ENCODE results near the gene EXTL2. TPM values are rescaled to one million over a fixed set of nuclear protein-coding genes. Genes with fewer than 3 reads are reported as not detected.

Gene EXTL2
- total and polyA plus RNA-seq, 2 donors (not counting 3 experiments of a cell fraction or from before 2014, with no cell fraction given): 19.4 to 30.7 TPM

DNA sequence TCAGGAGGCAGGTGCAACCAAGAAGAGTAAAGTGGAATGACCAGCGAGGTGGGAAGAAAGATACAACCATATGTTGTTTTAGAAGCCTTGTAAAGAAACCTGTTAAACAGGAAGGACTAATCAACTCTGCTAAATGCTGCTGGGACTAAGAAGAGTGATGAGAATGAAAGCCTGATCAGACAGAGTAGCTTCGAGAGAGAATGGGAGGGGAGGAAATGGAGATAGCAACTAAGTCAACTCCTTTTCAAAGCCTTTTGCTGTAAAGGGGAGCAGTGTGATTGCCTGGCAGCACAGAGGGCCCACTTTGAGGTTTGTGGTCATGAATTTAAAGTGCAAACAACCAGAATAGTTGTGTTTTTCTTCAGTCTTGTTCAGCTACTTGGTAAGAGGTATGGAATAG lies 32.6 kb upstream of the EXTL2 start:
- POLR2A ChIA-PET: no interaction called here

DNA sequence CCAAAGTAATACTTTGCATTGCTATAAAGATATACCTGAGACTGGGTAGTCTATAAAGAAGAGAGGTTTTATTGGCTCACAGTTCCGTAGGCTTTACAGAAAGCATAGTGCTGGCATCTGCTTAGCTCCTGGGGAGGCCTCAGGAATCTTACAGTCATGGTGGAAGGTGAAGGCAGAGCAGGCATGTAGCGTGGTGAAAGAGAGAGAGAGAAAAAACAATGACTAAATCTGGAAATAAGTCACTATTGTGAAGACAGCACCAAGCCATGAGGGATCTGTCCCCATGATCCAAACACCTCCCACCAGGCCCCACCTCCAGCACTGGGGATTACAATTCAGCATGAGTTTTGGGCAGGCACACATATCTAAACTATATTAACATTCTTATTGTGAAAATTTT lies 31.6 kb upstream of the EXTL2 start:
- dilution Hi-C loops (cut with MboI; ENCODE audit: extremely low pct_ligation_motif_present, low sequenced_read_pairs) (no loop called here), intact Hi-C loops (cut with micrococcal nuclease) (no loop called here)
- ChIA-PET CTCF (interaction anchor here (0.7 to 6.0 kb wide), 2 partner anchors 312 to 361 kb away, joined by 3 to 53 read pairs; no protein-coding TSS in a partner anchor), POLR2A (no interaction called here)
- H3K27ac ChIP-seq (ENCODE audit: insufficient read depth, low read depth, low read length): no peak overlapping the region
- H4K20me1 ChIP-seq (replicated peaks; ENCODE audit: control insufficient read depth, extremely low read depth, insufficient read depth, low read length): no peaks in the 10 kb centered on the region
- H3K9me3 ChIP-seq (replicated peaks; ENCODE audit: control insufficient read depth, insufficient read depth, low read length): no peaks in the 10 kb centered on the region
- BruUV-seq (replicated peaks): no TSS peak
- FAIRE-seq: no peak
- H3K4me2 ChIP-seq (ENCODE audit: insufficient read depth, low read length): no peak overlapping the region
- H3K4me1 ChIP-seq (ENCODE audit: control insufficient read depth, extremely low read depth, insufficient read depth, low read length): peaks cover 9% of the 10 kb centered on the region
- H3K79me2 ChIP-seq (ENCODE audit: control insufficient read depth, insufficient read depth, low read length): peaks cover 4% of the 10 kb centered on the region
- peaks cover 0 to 8% of the 10 kb centered on the region in 2 experiments for H3K36me3 ChIP-seq (ENCODE audit: control insufficient read depth in 2 of 2, extremely low read depth in 1 of 2, insufficient read depth in 2 of 2, low read length in 2 of 2)
- H3K27me3 ChIP-seq (ENCODE audit: control insufficient read depth in 2 of 2, insufficient read depth in 2 of 2, low read length in 2 of 2): no peaks in the 10 kb centered on the region
- no peak overlapping the region for H2AFZ ChIP-seq (ENCODE audit: low read depth, low read length)
- H3K9ac ChIP-seq (replicated peaks; ENCODE audit: extremely low read depth, insufficient read depth, low read length): no peak overlapping the region
- DNase-seq (ENCODE audit: low read depth, low spot score): no peak
- TF ChIP-seq EZH2 (IDR thresholded peaks at IDR 0.05; ENCODE audit: borderline replicate concordance, low read depth, low read length, severe bottlenecking): no peak
- no peak for TF ChIP-seq MYC (IDR thresholded peaks at IDR 0.05; ENCODE audit: low read depth, low read length)
- TF ChIP-seq, protein P1, sequence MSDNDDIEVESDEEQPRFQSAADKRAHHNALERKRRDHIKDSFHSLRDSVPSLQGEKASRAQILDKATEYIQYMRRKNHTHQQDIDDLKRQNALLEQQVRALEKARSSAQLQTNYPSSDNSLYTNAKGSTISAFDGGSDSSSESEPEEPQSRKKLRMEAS (IDR thresholded peaks at IDR 0.05; ENCODE audit: insufficient read depth, insufficient read length): no peak
- no peak for TF ChIP-seq GATA2 (IDR thresholded peaks at IDR 0.05; ENCODE audit: insufficient read depth, insufficient read length, low read depth, low read length)
- TF ChIP-seq, protein P2, sequence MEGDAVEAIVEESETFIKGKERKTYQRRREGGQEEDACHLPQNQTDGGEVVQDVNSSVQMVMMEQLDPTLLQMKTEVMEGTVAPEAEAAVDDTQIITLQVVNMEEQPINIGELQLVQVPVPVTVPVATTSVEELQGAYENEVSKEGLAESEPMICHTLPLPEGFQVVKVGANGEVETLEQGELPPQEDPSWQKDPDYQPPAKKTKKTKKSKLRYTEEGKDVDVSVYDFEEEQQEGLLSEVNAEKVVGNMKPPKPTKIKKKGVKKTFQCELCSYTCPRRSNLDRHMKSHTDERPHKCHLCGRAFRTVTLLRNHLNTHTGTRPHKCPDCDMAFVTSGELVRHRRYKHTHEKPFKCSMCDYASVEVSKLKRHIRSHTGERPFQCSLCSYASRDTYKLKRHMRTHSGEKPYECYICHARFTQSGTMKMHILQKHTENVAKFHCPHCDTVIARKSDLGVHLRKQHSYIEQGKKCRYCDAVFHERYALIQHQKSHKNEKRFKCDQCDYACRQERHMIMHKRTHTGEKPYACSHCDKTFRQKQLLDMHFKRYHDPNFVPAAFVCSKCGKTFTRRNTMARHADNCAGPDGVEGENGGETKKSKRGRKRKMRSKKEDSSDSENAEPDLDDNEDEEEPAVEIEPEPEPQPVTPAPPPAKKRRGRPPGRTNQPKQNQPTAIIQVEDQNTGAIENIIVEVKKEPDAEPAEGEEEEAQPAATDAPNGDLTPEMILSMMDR (IDR thresholded peaks at IDR 0.05; ENCODE audit: extremely low read depth in 1 of 2, insufficient read depth in 1 of 2, low read depth in 1 of 2, low read length in 2 of 2): no peak
- no peak for TF ChIP-seq FOS (IDR thresholded peaks at IDR 0.05; ENCODE audit: borderline replicate concordance, insufficient read depth, low read length)
- TF ChIP-seq POLR2AphosphoS5 (IDR thresholded peaks at IDR 0.05; ENCODE audit: insufficient read depth, low read depth, low read length): no peak
- H3K4me3 ChIP-seq (replicated peaks in 1 of 3; ENCODE audit: insufficient read depth in 1 of 3, low read depth in 1 of 3, low read length in 3 of 3): no peak overlapping the region
- H3K9me1 ChIP-seq (replicated peaks; ENCODE audit: control insufficient read depth, extremely low read depth, insufficient read depth, low read length): no peaks in the 10 kb centered on the region

More for the DNA sequence above, 32.6 kb upstream of the EXTL2 start:
- intact Hi-C loops (cut with micrococcal nuclease): no loop called here
- H3K9me3 ChIP-seq (replicated peaks; ENCODE audit: control insufficient read depth, insufficient read depth, low read length): no peaks in the 10 kb centered on the region
- H3K27ac ChIP-seq (ENCODE audit: insufficient read depth, low read depth, low read length): no peak overlapping the region
- H2AFZ ChIP-seq (ENCODE audit: low read depth, low read length): no peak overlapping the region
- no peak overlapping the region for H3K4me3 ChIP-seq (replicated peaks in 1 of 3; ENCODE audit: insufficient read depth in 1 of 3, low read depth in 1 of 3, low read length in 3 of 3)
- CTCF ChIA-PET: no interaction called here
- H3K36me3 ChIP-seq (ENCODE audit: control insufficient read depth in 2 of 2, extremely low read depth in 1 of 2, insufficient read depth in 2 of 2, low read length in 2 of 2): peaks cover 0 to 8% of the 10 kb centered on the region in 2 experiments
- no peak for FAIRE-seq
- DNase-seq (ENCODE audit: low read depth, low spot score): no peak
- no peak overlapping the region for H3K9ac ChIP-seq (replicated peaks; ENCODE audit: extremely low read depth, insufficient read depth, low read length)
- peaks cover 9% of the 10 kb centered on the region for H3K4me1 ChIP-seq (ENCODE audit: control insufficient read depth, extremely low read depth, insufficient read depth, low read length)
- no peaks in the 10 kb centered on the region for H3K9me1 ChIP-seq (replicated peaks; ENCODE audit: control insufficient read depth, extremely low read depth, insufficient read depth, low read length)
- TF ChIP-seq, protein P2 (IDR thresholded peaks at IDR 0.05; ENCODE audit: extremely low read depth in 1 of 2, insufficient read depth in 1 of 2, low read depth in 1 of 2, low read length in 2 of 2): no peak
- no TSS peak for BruUV-seq (replicated peaks)
- peaks cover 4% of the 10 kb centered on the region for H3K79me2 ChIP-seq (ENCODE audit: control insufficient read depth, insufficient read depth, low read length)
- no peaks in the 10 kb centered on the region for H4K20me1 ChIP-seq (replicated peaks; ENCODE audit: control insufficient read depth, extremely low read depth, insufficient read depth, low read length)
- no peak overlapping the region for H3K4me2 ChIP-seq (ENCODE audit: insufficient read depth, low read length)
- H3K27me3 ChIP-seq (ENCODE audit: control insufficient read depth in 2 of 2, insufficient read depth in 2 of 2, low read length in 2 of 2): no peaks in the 10 kb centered on the region
- dilution Hi-C loops (cut with MboI; ENCODE audit: extremely low pct_ligation_motif_present, low sequenced_read_pairs): no loop called here

Measured in endothelial cell of umbilical vein (primary cell).